Keratinocyte (primary cell): ENCODE results near the gene GALNT7. TPM values are rescaled to one million over a fixed set of nuclear protein-coding genes. Genes with fewer than 3 reads are reported as not detected.

ENCODE experiments used
- DNase-seq: peaks from one replicate; pipeline ENCODE4 v3.0.0-alpha.2; 2011; ENCODE audit warnings: low read depth, missing footprints, low spot score
- FAIRE-seq: peaks from 2 replicates; lab custom pipeline; 2011; peaks lifted over from hg19 to GRCh38; lab: Jason Lieb, UNC
- H2AFZ ChIP-seq: 2 replicates; pipeline ENCODE4 v1.6.0; 2012; ENCODE audit warnings: low read length, control low read depth, inconsistent platforms; ENCODE audit not compliant: control insufficient read depth
- H3K27ac ChIP-seq: 2 replicates; pipeline ENCODE4 v1.5.1; 2011; ENCODE audit warnings: low read length; ENCODE audit not compliant: control insufficient read depth, insufficient read depth
- H3K27me3 ChIP-seq: 3 replicates; pipeline ENCODE4 v1.6.0; 2011; ENCODE audit warnings: low read length; ENCODE audit not compliant: control insufficient read depth, insufficient read depth; ENCODE audit errors: extremely low read depth
- H3K36me3 ChIP-seq, 2 experiments: 2 replicates in 1 of 2; 3 replicates in 1 of 2; pipeline ENCODE4 v1.5.1; 2011; ENCODE audit warnings: low read length in 2 of 2, mild to moderate bottlenecking in 1 of 2; ENCODE audit not compliant: control insufficient read depth in 2 of 2, insufficient read depth in 2 of 2; ENCODE audit errors: extremely low read depth in 1 of 2
- H3K4me1 ChIP-seq: 3 replicates; pipeline ENCODE4 v1.5.1; 2011; ENCODE audit warnings: low read length; ENCODE audit not compliant: control insufficient read depth, insufficient read depth; ENCODE audit errors: extremely low read depth
- H3K4me2 ChIP-seq: 3 replicates; pipeline ENCODE4 v1.6.0; 2011; ENCODE audit warnings: low read depth, low read length; ENCODE audit not compliant: control insufficient read depth, insufficient read depth; ENCODE audit errors: extremely low read depth
- H3K4me3 ChIP-seq, 3 experiments: fragments of 200-600 bp in 1 of 3; sonication (generic) in 1 of 3; 2 replicates in 2 of 3; 3 replicates in 1 of 3; pipeline ENCODE4 v1.5.1; 2011 to 2016; ENCODE audit warnings: low read length in 3 of 3, mild to moderate bottlenecking in 3 of 3, control low read depth in 2 of 3, inconsistent platforms in 1 of 3, low read depth in 1 of 3, mixed read lengths in 1 of 3, mixed run types in 1 of 3, moderate library complexity in 1 of 3; ENCODE audit not compliant: control insufficient read depth in 2 of 3, insufficient read depth in 2 of 3; ENCODE audit errors: extremely low read depth in 1 of 3
- H3K79me2 ChIP-seq: 2 replicates; pipeline ENCODE4 v1.6.0; 2012; ENCODE audit warnings: low read length; ENCODE audit not compliant: control insufficient read depth, insufficient read depth
- H3K9ac ChIP-seq: 3 replicates; pipeline ENCODE4 v1.6.0; 2011; ENCODE audit warnings: low read length; ENCODE audit not compliant: control insufficient read depth, insufficient read depth; ENCODE audit errors: extremely low read depth
- H3K9me1 ChIP-seq: 3 replicates; pipeline ENCODE4 v1.6.0; 2011; ENCODE audit warnings: low read length; ENCODE audit not compliant: control insufficient read depth, insufficient read depth; ENCODE audit errors: extremely low read depth
- H3K9me3 ChIP-seq: 2 replicates; pipeline ENCODE4 v1.5.1; 2012; ENCODE audit warnings: low read depth, low read length; ENCODE audit not compliant: control insufficient read depth
- H4K20me1 ChIP-seq: 3 replicates; pipeline ENCODE4 v1.6.0; 2011; ENCODE audit warnings: low read length; ENCODE audit not compliant: control insufficient read depth, insufficient read depth; ENCODE audit errors: extremely low read depth
- EZH2 ChIP-seq: IDR thresholded peaks from one replicate; pipeline ENCODE4 v1.6.1; 2012; ENCODE audit warnings: inconsistent platforms, mild to moderate bottlenecking, low read length, moderate library complexity
- dilution Hi-C: fragments of 300-500 bp; cut with MboI; formaldehyde crosslinking; loops from one replicate; pipeline ENCODE4 v1.7.0; 2020; ENCODE audit warnings: low sequenced_read_pairs; ENCODE audit not compliant: extremely low pct_ligation_motif_present
- polyA plus RNA-seq, 5 experiments: library from polyadenylated mRNA; depleted of rRNA in 3 of 5; stranded (reverse) in 3 of 5; stranded (forward) in 1 of 5; unstranded in 1 of 5; fragments of >200 nt; gene quantifications; 1 replicate in 1 of 5; 2 replicates in 3 of 5; 3 replicates in 1 of 5; pipeline versions ENCODE4 v1.2.1 to v1.2.3, GENCODE V29; 2011 to 2012; ENCODE audit warnings: missing spikeins in 2 of 5, low read depth in 1 of 5, low replicate concordance in 1 of 5
- TF ChIP-seq, protein P1 (sequence below), 3 experiments: IDR thresholded peaks in 1 of 3; conservative IDR thresholded peaks in 1 of 3; optimal IDR thresholded peaks in 1 of 3; 2 replicates in 2 of 3; 3 replicates in 1 of 3; pipeline versions ENCODE3 to v1.5.1; 2011; ENCODE audit warnings: low read length in 3 of 3, mild to moderate bottlenecking in 3 of 3, moderate library complexity in 2 of 3, control low read depth in 1 of 3, inconsistent platforms in 1 of 3; ENCODE audit not compliant: insufficient read depth in 2 of 3; ENCODE audit errors: extremely low read depth in 1 of 3

GALNT7 gene
- polyA plus RNA-seq, 1 donor (not counting 4 experiments of a cell fraction or from before 2014, with no cell fraction given), result 28.8 TPM

DNA sequence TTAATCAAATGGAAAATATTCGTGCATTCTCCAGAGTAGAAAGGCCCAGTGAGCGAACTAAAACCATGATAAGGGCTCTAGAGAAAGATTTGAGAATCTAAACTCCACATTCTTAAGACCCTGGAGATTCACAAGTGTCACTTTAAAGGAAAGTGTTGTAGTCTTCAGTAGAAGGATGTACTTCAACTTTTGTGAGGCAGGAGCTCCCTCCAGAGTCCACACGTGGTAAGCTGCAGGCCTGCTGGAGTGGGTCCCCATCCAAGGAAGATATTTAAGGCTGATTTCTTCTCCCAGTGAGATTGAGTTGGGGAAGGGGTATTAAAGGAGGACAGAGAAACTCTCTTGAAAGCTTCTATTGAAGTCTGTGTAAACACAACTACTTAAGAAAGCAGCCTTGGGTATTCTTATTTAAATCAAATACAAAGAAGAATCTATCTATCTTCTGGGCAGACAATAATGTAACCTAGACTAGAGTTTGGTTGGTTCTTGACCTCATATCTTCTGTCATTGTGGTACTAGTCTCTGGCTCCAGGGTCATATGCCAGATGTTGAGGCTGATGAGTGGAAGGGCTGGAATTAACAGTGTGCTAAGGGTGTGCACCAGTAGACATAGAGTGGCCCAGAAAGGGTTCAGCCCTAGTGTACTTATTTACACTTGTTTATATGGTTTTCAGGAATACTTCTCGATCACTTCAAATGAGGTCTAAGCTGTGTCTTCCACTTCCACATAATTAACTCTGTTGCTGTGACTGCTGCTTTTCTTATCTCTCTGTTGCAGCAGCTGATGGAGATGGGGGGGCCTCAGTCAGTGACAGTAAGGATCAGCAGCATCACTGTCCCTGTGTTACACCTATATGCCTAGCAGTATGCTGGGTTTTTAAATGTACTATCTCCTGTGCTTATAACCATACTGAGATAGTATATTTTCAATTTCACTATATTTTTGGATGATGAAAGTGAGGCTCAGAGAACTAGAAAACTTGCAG lies 89.4 kb downstream of the GALNT7 start:
- H3K9ac ChIP-seq, result no peak overlapping the region
- H3K9me1 ChIP-seq, result no peaks in the 10 kb centered on the region
- no peak overlapping the region for H3K4me2 ChIP-seq
- H3K9me3 ChIP-seq, result no peaks in the 10 kb centered on the region
- peaks cover 3% of the 10 kb centered on the region for H3K4me1 ChIP-seq
- H4K20me1 ChIP-seq, result no peaks in the 10 kb centered on the region
- no peaks in the 10 kb centered on the region for H3K36me3 ChIP-seq
- H3K27me3 ChIP-seq, result no peaks in the 10 kb centered on the region
- peak; percentile 77 for FAIRE-seq
- no peak overlapping the region for H3K4me3 ChIP-seq
- no peak overlapping the region for H2AFZ ChIP-seq
- H3K79me2 ChIP-seq, result no peaks in the 10 kb centered on the region
- TF ChIP-seq, protein P1, sequence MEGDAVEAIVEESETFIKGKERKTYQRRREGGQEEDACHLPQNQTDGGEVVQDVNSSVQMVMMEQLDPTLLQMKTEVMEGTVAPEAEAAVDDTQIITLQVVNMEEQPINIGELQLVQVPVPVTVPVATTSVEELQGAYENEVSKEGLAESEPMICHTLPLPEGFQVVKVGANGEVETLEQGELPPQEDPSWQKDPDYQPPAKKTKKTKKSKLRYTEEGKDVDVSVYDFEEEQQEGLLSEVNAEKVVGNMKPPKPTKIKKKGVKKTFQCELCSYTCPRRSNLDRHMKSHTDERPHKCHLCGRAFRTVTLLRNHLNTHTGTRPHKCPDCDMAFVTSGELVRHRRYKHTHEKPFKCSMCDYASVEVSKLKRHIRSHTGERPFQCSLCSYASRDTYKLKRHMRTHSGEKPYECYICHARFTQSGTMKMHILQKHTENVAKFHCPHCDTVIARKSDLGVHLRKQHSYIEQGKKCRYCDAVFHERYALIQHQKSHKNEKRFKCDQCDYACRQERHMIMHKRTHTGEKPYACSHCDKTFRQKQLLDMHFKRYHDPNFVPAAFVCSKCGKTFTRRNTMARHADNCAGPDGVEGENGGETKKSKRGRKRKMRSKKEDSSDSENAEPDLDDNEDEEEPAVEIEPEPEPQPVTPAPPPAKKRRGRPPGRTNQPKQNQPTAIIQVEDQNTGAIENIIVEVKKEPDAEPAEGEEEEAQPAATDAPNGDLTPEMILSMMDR (optimal IDR thresholded peaks at IDR 0.05 in 1 of 3, IDR thresholded peaks at IDR 0.05 in 1 of 3, conservative IDR thresholded peaks at IDR 0.05 in 1 of 3; ENCODE audit: extremely low read depth in 1 of 3, insufficient read depth in 2 of 3, low read length in 3 of 3), result peak; percentile 76 to 89 (median 87)
- no peak for TF ChIP-seq EZH2
- H3K27ac ChIP-seq, result no peak overlapping the region
- dilution Hi-C loops, result no loop called here
- no peak for DNase-seq

DNA sequence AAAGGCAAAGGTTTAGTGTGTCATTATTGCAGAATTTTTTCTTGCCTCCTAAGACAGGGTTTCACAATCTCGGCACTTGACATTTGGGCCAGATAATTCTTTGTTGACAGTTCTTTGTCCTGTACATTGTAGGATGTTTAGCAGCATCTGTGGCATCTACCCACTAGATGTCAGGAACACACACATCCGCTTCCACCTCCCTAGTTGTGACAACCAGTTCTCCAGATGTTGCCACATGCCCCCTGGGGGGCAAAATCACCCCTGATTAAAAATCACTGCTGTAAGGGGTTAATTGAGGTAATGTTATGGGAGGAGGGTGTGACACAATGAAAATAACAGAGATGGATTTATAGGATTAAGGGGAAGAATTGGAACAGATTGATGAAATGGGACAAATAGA lies 90.3 kb downstream of the GALNT7 start:
- FAIRE-seq (peak; percentile 5), DNase-seq (no peak)
- TF ChIP-seq, protein P1 (optimal IDR thresholded peaks at IDR 0.05 in 1 of 3, IDR thresholded peaks at IDR 0.05 in 1 of 3, conservative IDR thresholded peaks at IDR 0.05 in 1 of 3; ENCODE audit: extremely low read depth in 1 of 3, insufficient read depth in 2 of 3, low read length in 3 of 3), result no peak
- no peak for TF ChIP-seq EZH2
- no peaks in the 10 kb centered on the region for H3K36me3 ChIP-seq
- no peak overlapping the region for H3K4me2 ChIP-seq
- H4K20me1 ChIP-seq, result no peaks in the 10 kb centered on the region
- H3K79me2 ChIP-seq, result no peaks in the 10 kb centered on the region
- no peaks in the 10 kb centered on the region for H3K9me1 ChIP-seq
- H3K4me1 ChIP-seq, result no peaks in the 10 kb centered on the region
- H3K27me3 ChIP-seq, result no peaks in the 10 kb centered on the region
- H3K27ac ChIP-seq, result no peak overlapping the region
- no peaks in the 10 kb centered on the region for H3K9me3 ChIP-seq
- H2AFZ ChIP-seq, result no peak overlapping the region
- no peak overlapping the region for H3K9ac ChIP-seq
- no peak overlapping the region for H3K4me3 ChIP-seq
- dilution Hi-C loops, result no loop called here
